HG03280 (cell line): ENCODE data around the gene CLIP2.
"Not testable (repeated sequence)": the region's sequence is repeated elsewhere in the genome, so short reads cannot be mapped to it uniquely, and the experiment has no call there.

Experiments used
- ATAC-seq: cut with Tn5 transposase; IDR thresholded peaks from one replicate; pipeline ENCODE4 v1.9.1; 2021; ENCODE audit warnings: mild to moderate bottlenecking, moderate library complexity; ENCODE audit not compliant: unreplicated experiment

CLIP2 gene

DNA sequence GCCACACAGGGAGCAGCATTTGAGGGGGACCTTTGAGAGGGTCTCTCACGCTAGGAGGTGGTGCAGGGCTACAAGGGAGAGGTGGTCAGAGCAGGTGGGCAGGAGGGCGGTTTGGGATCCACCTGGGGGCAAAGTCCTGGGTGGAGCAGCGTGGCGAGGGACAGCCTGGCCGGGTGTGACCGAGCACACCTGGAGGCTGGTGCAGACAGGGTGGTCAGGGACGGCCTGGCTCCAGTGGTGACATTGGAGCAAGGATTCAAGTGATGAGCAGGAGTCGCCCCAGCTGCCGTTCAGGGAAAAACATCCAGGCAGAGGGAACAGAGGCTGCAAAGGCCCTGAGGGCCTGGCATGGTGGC is 36.0 kb downstream of the CLIP2 start:
- ATAC-seq: no peak

DNA sequence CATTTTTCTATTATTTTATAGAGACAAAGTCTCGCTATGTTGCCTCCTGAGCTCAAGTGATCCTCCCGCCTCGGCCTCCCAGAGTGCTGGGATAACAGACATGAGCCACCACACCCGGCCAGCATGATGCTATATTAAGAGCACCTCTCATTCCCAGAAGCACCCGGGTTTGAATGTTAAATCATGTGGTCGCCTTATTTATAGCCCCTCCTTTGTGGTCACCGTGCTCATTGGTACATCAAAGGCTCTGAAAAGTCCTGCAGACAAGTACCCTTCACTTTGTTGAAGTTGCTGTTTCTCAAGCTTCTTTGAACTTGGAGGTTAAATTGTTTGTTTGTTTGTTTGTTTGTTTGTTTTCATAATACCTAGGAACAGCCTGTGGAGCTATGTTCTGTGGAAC is 40.0 kb downstream of the CLIP2 start:
- no peak for ATAC-seq

DNA sequence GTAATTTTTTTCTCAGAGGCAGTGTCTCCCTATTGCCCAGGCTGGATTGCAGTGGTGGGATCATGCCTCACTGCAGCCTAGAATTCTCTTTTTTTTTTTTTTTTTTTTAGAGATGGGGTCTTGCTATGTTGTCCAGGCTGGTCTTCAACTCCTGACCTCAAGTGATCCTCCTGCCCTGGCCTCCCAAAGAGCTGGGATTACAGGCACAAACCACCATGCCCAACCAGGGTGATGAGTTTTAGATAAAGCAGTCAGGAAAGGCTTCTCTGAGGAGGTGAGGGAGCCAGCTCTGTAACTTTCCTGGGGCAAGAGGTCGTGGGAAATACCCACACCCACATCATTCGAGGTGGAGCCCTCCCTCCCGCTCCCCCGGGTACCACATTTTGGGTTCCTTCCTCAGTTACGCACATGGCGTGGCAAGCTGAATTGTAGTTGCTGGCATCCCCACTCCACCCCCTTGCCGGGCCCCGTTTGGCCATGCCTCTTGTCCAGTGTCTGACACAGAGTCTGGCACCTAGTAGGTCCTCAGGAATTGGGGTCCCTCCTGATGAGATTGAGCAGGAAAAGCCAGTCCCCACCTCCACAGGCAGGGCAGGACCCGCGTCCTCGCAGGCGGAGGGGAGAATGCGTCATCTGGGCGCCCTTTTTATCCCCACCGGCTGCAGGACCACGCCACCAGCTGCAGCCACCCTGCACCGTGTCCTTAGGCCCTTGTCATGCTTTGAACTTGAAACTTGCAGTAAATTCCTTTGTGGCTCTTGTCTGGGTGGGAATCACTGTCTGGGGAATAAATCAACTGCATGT is 43.4 kb downstream of the CLIP2 start:
- ATAC-seq: no peak

DNA sequence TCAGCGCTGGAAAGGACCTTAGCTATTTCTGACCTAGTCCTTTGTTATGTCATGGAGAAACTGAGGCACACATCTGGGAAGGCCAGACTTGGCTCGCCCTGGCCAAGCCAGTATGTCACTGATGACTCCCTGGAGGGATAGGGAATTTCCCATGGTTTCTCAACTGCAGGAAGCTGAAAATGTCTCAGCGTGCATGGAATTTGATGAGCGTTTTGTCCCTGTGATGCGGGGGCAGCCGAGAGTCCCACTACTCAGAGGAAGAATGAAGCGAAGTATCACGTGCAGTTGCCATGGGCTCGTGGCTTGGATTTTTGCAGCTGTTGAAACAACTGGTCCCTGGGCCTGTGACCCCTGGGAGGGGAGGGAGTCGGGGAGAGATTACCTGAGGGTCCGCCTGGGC is 44.8 kb downstream of the CLIP2 start:
- ATAC-seq: no peak

DNA sequence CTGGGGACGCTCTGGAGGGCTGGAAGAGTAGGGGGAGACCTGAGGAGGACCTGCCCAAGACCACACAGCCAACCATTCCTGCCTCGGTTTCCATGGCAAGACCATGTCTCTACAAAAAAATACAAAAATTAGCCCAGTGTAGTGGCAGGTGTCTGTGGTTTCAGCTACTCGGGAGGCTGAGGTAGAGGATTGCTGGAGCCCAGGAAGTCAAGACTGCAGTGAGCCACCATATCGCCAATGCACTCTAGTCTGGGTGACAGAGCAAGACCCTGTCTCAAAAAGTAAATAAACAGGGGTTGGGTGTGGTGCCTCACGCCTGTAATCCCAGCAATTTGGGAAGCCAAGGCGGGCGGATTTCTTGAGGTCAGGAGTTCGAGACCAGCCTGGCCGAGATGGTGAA is 48.7 kb downstream of the CLIP2 start:
- no peak for ATAC-seq

DNA sequence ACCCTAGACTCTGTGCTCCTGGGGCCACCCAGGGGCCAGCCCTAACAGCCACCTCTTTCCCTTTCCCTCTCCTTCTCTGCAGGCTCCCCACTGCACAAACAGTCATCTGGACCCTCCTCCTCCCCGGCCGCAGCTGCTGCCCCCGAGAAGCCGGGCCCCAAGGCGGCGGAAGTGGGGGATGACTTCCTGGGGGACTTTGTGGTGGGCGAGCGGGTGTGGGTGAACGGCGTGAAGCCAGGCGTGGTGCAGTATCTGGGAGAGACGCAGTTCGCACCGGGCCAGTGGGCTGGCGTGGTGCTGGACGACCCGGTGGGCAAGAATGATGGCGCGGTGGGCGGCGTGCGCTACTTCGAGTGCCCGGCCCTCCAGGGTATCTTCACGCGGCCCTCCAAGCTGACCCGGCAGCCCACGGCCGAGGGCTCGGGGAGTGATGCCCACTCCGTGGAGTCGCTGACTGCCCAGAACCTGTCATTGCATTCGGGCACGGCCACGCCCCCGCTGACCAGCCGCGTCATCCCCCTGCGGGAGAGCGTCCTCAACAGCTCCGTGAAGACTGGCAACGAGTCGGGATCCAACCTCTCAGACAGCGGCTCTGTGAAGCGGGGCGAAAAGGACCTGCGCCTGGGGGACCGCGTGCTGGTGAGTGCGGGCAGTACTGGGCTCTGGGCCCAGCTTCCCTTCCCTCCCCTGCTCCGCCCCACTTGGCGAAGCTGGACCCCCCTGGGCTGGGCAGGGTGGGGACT is 49.3 kb downstream of the CLIP2 start:
- ATAC-seq: no peak

DNA sequence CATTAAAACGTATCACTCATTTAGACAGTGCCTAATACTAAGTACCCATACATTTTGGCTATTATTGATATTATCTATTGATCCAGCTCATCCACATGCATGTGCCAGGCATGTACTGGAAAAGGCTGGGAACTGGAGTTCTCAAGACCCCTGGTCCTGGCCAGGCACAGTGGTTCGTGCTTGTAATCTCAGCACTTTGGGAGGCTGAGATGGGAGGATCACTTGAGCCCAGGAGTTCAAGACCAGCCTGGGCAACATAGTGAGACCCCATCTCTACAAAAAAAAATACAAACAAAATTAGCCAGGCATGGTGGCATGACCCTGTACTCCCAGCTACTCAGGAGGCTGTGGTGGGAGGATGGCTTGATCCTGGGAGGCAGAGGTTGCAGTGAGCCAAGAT is 50.4 kb downstream of the CLIP2 start:
- not testable (repeated sequence) for ATAC-seq

DNA sequence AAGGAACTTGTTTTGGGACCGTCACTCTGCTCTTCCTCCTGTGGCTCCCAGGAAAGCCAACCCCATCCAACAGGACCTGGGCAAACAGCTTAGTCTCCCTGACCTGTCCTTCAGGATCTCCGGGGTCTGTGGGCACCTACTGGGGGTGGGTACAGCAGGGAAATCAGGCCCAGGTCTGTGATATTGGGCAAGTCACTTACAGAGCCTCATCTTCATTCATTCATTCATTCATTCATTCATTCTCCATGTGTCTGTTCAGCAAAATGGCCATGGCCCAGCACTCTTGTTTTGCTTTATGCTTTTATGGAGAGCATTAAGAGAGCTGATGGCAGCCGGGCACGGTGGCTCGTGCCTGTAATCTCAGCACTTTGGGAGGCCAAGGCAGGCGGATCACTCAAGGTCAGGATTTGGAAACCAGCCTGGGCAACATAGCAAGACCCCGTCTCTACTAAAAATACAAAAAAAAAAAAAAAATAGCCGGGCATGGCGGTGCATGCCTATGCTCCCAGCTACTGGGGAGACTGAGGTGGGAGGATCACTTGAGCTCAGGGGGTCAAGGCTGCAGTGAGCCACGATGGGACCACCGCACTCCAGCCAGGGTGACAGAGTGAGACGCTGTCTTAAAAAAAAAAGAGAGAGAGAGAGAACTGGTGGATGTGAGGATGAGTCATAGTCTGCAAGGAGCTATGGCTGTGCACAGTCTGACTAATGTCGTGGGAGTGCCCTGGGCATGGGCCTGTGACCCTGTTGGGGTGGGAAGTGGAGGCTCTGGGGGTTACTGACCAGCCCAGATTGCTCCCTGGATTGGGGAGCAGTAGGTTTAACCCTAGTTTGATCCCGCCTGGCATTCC is 54.3 kb downstream of the CLIP2 start:
- ATAC-seq: no peak

DNA sequence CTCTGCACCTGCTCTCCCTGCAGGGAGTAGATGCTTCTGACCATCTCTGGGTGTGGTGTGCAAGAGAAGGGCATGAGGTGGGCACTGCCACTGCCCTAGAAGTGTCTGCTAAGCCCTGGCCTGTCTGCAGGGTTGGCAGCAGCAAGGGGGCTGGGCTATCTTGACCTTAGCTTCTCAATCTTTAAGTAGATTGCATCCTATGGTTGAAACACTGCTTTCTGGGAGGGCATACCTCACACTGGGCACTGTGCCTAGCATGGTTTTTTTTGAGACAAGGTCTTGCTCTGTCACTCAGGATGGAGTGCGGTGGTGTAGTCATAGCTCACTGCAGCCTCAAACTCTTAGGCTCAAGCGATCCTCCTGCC is 54.9 kb downstream of the CLIP2 start:
- ATAC-seq: no peak

DNA sequence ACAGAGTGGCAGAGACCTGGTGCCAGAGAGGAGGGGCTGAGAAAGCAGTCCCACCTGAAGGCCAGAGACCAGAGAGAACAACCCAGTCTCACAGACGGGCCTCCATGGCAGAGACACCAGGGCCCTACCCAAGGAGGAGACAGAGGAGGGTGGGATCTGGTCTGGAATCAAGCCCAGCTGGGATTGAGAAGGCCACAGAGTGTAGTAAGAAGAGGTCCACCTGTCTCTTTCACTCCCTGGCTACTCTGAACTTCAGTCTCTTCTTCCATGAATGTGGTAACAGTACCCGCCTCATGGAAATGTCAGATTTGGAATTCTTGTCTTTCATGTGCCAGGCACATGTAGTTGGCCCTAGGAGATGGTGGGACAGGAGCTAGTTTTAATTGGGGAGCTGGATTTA is 55.6 kb downstream of the CLIP2 start:
- ATAC-seq: no peak

DNA sequence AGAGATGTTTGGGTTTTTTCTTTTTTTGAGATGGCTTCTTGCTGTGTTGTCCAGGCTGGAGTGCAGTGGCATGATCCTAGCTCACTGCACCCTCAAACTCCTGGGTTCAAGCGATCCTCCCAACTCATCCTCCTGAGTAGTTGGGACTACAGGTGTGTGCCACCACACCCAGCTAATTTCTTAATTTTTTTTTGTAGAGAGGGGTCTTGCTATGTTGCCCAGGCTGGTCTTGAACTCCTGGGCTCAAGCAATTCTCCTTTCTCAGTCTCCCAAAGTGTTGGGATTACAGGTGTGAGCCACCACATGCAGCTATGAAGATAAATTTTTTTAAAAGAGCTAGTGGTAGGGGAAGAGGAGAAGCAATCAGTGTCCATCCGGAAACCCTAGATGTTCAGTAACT is 56.8 kb downstream of the CLIP2 start:
- no peak for ATAC-seq

DNA sequence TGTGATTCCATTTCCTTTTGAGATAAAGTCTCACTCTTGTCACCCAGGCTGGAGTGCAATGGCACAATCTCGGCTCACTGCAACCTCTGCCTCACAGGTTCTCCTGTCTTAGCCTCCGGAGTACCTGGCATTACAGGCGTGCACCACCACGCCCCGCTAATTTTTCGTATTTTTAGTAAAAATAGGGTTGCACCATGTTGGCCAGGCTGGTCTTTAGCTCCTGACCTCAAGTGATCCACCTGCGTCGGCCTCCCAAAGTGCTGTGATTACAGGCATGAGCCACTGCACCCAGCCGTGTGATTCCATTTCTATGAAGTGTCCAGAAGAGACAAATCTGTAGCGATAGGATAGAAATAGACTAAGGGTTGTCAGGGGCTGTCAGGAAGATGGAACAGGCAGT is 60.4 kb downstream of the CLIP2 start:
- ATAC-seq: no peak

DNA sequence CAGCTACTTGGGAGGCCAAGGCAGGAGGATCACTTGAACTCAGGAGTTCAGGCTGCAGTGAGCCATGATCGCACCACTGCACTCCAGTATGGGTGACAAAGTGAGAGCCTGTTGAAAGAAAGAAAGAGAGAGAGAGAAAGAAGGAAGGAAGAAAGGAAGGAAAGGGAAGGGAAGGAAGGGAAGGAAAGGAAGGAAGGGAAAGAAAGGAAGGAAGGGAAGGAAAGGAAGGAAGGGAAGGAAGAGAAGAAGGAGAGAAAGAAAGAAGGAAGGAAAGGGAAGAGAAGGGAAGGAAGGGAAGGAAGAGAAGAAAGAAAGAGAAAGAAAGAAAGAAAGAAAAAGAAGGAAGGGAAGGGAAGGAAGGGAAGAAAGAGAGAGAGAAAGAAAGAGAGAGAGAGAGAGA is 61.5 kb downstream of the CLIP2 start:
- ATAC-seq: no peak

DNA sequence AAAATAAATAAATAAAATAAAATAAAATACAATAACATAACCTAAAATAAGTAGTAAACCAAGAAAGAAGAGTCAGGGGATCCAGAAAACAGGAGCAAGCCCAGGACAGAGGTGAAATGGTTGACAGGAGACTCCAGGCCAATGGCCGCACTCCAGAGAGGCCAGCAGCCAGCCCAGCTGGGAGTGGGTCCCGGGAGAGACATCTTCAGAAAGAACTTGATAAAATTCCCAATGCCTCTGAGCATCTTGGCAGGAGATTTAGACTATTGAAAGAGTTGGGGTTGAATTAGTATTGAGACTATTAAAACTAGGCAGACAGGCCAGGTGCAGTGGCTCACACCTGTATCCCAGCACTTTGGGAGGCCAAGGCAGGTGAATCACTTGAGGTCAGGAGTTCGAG is 62.6 kb downstream of the CLIP2 start:
- no peak for ATAC-seq

DNA sequence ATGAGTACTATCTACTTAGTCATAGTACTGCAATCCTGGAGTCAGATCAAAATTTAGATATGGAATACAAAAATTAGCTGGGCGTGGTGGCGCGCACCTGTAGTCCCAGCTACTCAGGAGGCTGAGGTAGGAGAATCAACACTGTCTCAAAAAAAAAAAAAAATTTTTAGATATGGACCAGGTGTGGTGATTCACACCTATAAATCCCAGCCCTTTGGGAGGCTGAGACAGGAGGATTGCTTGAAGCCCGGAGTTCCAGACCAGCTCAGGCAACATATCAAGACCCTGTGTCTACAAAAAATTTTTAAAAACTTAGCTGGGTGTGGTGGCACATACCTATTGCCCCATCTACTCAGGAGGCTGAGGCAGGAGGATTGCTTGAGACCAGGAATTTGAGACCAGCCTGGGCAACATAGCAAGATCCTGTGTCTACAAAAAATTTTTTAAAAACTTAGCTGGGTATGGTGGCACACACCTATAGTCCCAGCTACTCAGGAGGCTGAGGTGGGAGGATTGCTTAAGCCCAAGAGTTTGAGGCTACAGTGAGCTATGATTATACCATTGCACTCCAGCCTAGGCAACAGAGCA is 63.4 kb downstream of the CLIP2 start:
- ATAC-seq: not testable (repeated sequence)

DNA sequence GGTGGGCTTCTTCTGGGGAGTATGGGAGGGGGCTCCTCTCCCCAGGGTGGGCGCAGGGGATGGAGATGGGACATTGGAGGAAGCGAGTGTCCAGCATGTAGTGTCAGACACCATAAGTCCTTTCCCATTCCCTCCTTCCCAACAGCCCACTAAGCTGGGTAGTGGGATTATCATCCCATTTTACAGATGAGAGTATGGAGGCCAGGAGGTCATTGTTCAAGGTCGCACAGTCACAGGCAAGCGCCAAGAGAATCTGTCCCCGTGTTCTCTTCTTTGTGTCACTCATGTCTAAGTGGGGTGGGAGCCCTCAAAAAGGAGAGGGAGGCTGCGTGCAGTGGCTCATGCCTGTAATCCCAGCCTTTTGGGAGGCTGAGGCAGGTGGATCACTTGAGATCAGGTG is 64.8 kb downstream of the CLIP2 start:
- no peak for ATAC-seq

DNA sequence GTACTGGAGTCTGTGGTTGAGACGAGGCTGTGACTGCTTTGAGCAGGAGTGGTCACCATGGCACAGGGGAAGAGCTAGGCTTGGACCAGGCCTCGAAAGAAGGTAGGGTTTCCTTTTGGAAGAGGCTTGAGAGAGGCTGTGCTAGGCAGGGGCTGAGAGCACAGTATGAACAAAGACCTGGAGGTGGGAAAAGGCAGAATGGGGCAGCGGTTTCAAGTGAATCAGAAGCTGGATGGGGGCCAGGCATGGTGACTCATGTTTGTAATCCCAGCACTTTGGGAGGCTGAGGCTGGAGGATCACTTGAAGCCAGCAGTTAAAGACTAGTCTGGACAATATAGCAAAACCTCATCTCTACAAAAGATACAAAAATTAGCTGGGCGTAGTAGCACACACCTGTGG is 65.9 kb downstream of the CLIP2 start:
- no peak for ATAC-seq

DNA sequence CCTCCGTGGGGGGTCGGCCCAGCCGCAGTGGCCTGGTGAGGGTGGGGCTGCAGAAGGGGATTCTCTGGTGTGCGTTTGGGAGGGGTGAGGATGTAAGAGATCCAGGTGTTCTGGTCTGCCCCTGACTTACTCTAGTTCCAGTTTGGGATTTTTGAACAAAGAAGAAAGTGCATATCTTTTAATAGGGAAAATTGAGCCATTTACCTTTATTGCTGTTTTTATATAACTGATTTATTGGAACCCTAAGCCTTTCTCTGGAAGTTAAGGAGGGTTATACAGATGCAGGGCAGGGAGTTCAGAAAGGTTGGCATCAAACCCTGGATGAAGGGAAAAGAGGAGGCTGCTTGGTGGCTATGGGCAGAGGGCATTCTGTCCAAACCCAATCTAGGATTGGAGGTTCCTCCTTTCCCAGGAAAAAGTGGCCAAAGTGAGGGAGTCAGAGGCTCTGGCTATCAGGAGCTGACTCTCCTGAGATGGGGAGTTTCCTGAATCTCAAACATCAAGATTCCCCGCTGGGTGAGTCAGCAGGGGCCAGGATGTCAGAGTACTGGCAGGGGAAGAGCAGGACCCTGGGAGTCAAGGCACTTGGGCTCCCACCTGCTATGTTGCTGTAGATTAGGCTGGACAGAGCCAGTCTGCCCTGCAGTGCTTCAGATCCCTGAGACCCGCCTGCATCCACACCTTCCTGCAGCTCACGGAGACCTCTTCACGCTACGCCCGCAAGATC is 67.5 kb downstream of the CLIP2 start:
- ATAC-seq: no peak

DNA sequence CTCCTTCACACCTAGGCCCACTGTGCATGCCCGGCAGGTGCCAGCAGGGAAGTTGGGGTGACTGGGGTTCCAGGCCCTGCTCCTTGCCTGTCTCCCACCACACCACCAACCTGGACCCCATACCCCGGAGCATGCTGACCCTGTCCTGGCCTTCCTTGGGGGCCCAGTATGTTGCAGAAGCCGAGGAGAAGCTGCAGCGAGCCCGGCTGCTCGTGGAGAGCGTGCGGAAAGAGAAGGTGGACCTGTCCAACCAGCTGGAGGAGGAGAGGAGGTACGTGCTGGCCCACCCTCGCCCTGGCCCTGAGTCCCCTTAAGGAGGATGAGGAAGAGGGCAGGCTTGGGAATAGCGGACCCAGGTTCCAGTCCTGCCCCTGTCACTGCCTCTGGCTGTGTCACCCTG is 70.8 kb downstream of the CLIP2 start:
- ATAC-seq: no peak

DNA sequence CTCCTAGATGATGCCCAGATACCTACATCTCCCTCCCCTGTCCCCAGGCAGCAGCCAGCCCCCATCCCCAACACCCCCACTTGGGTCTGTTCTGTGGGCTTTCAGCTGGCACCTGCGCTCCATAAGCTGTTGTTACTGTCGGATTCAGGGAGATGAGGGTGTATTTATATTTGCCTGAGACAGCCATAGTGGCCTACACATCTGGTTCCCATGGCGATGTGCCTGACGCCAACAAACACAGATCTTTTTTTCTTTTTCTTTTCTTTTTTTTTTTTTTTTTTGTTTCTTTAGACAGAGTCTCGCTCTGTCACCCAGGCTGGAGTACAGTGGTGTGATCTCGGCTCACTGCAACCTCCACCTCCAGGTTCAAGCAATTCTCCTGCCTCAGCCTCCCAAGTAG is 73.1 kb downstream of the CLIP2 start:
- no peak for ATAC-seq

DNA sequence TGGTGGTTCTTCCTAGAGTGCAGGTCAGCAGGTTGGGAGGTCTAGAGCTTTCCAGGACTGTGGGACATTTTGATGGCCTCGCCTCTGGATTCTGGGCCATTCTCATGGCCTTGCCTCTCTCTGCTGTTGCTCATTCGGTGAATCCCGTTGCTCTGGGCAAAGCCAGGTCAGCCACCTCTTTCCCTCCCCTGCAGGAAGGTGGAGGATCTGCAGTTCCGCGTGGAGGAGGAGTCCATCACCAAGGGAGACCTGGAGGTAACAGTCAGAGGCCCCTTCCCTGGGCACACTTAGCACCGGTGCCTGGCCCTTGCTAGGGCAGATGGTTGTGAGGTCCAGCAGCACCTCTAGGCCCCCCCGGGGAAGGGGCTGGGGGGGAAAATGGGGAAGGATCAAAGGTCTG is 74.9 kb downstream of the CLIP2 start:
- no peak for ATAC-seq
